ENCODE measurements around the gene KLHL40. TPM values are rescaled to one million over a fixed set of nuclear protein-coding genes. Genes with fewer than 3 reads are reported as not detected.

KLHL40 gene
- total RNA-seq, 2 donors from 2014 or later = not detected

DNA sequence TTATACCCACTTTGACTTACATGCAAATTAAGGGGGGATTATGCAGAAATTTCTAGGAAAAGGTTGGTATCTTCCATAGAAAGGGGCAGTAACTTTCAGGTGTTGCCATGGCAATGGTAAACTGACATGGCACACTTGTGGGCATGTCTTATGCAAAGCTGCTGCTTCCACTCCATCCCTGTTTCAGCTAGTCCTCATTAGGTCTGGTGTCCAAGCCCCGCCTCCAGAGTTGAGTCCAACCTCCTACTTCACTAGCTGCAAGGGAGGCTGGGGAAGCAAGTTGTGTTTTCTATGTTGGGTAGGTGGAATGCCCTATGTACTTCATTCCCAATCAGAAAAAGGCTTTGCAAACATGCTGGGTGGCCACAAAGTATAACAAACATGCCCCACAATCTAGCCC lies 14.7 kb upstream of the KLHL40 start:
- Histone ChIP-seq H3K27ac (no peak overlapping the region), H3K27me3 (replicated peaks; ENCODE audit: insufficient read depth) (no peaks in the 10 kb centered on the region), H3K4me1 (ENCODE audit: control insufficient read depth in 1 of 2, low read depth in 2 of 2) (peaks cover 19 to 27% of the 10 kb centered on the region in 2 donors), H3K36me3 (no peaks in the 10 kb centered on the region), H3K9me3 (no peaks in the 10 kb centered on the region), H3K4me3 (no peak overlapping the region)
- DNase-seq (ENCODE audit: low spot score) = no peak
- no peak for ATAC-seq (ENCODE audit: insufficient number of reproducible peaks, low FRiP score, low read depth)
- TF ChIP-seq, protein P1, sequence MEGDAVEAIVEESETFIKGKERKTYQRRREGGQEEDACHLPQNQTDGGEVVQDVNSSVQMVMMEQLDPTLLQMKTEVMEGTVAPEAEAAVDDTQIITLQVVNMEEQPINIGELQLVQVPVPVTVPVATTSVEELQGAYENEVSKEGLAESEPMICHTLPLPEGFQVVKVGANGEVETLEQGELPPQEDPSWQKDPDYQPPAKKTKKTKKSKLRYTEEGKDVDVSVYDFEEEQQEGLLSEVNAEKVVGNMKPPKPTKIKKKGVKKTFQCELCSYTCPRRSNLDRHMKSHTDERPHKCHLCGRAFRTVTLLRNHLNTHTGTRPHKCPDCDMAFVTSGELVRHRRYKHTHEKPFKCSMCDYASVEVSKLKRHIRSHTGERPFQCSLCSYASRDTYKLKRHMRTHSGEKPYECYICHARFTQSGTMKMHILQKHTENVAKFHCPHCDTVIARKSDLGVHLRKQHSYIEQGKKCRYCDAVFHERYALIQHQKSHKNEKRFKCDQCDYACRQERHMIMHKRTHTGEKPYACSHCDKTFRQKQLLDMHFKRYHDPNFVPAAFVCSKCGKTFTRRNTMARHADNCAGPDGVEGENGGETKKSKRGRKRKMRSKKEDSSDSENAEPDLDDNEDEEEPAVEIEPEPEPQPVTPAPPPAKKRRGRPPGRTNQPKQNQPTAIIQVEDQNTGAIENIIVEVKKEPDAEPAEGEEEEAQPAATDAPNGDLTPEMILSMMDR (IDR thresholded peaks at IDR 0.05) = no peak

DNA sequence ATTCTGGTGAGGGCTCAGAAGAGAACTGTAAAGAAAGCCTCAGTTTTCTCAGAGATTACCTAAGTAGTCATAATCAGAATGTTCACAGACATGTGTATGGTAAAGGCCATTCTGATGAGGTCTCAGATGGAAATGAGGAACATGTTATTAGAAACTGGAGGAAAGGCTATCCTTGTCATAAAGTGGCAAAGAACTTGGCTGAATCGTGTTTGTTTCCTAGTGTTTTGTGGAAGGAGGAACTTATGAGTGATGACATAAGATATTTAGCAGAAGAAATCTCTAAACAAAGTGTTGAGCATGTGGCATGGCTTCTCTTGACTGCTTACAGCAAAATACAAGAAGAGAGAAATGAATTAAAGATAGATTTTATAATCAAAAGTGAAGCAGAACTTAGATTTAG lies 12.8 kb upstream of the KLHL40 start:
- Histone ChIP-seq H3K27ac (no peak overlapping the region), H3K4me3 (no peak overlapping the region), H3K4me1 (ENCODE audit: control insufficient read depth in 1 of 2, low read depth in 2 of 2) (peaks cover 2 to 8% of the 10 kb centered on the region in 2 donors), H3K36me3 (no peaks in the 10 kb centered on the region), H3K9me3 (no peaks in the 10 kb centered on the region), H3K27me3 (replicated peaks; ENCODE audit: insufficient read depth) (no peaks in the 10 kb centered on the region)
- ATAC-seq (ENCODE audit: insufficient number of reproducible peaks, low FRiP score, low read depth) (no peak), DNase-seq (ENCODE audit: low spot score) (no peak)
- TF ChIP-seq, protein P1 (IDR thresholded peaks at IDR 0.05) = no peak

DNA sequence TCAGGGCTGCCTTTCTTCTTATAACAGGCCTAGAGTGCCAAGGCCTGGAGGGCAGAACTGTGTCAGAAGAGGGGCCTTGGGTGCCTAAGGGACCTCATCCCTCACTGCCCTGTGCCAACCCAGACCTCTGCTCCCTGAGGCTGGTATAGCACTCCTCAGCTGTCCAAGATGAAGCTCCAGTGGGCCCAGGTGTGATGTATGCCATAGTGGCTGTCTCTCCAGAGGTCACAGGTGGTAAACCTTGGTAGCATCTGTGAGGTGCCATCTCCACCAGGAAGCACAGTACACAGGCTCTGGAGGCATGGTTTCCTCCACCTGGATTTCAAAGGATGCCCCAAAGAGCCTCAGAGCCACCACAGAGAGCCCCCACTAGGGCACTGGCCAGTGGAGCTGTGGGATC lies 12.3 kb upstream of the KLHL40 start:
- H3K9me3 ChIP-seq = no peaks in the 10 kb centered on the region
- no peaks in the 10 kb centered on the region for H3K36me3 ChIP-seq
- ATAC-seq (ENCODE audit: insufficient number of reproducible peaks, low FRiP score, low read depth) = no peak
- DNase-seq (ENCODE audit: low spot score) = no peak
- H3K27me3 ChIP-seq (replicated peaks; ENCODE audit: insufficient read depth) = no peaks in the 10 kb centered on the region
- no peak overlapping the region for H3K4me3 ChIP-seq
- TF ChIP-seq, protein P1 (IDR thresholded peaks at IDR 0.05) = no peak
- H3K27ac ChIP-seq = no peak overlapping the region
- H3K4me1 ChIP-seq (ENCODE audit: control insufficient read depth in 1 of 2, low read depth in 2 of 2) = peaks cover 0 to 2% of the 10 kb centered on the region in 2 donors

DNA sequence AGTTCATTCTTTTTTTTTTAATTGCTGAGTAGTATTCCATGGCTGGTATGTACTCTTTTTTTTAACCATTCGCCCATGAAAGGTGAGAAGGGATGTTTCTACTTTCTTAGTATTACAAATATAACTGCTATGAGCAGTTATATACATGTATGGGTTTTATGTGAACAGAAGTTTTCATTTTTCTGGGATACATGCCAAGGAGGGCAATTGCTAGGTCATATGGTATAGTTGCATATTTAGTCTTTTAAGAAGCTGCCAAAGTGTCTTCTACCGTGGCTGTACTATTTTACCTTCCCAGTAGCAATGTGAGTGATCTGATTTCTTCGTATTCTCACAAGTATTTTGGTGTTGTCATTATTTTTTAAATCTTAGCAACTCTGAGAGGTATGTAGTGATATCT lies 11.2 kb upstream of the KLHL40 start:
- Histone ChIP-seq H3K36me3 (no peaks in the 10 kb centered on the region), H3K4me3 (no peak overlapping the region), H3K9me3 (no peaks in the 10 kb centered on the region), H3K4me1 (ENCODE audit: control insufficient read depth in 1 of 2, low read depth in 2 of 2) (no peaks in the 10 kb centered on the region), H3K27ac (no peak overlapping the region), H3K27me3 (replicated peaks; ENCODE audit: insufficient read depth) (no peaks in the 10 kb centered on the region)
- TF ChIP-seq, protein P1 (IDR thresholded peaks at IDR 0.05) = no peak
- DNase-seq (ENCODE audit: low spot score) = no peak
- no peak for ATAC-seq (ENCODE audit: insufficient number of reproducible peaks, low FRiP score, low read depth)

DNA sequence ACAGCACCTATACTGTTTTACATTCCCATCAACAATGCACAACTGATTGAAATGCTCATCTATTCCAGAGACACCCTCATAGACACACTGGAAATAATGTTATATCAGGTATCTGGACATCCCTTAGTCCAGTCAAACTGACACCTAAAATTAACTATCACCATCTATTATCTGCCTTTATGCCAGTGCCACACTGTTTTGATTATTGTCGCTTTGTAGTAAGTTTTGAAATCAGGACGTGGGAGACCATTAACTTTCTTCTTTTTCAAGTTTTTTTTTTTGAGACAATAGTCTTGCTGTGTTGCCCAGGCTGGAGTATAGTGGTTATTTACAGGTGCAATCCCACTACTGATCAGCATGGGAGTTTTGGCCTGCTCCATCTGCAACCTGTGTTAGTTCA lies 9.4 kb upstream of the KLHL40 start:
- Histone ChIP-seq H3K4me3 (no peak overlapping the region), H3K36me3 (no peaks in the 10 kb centered on the region), H3K9me3 (no peaks in the 10 kb centered on the region), H3K27me3 (replicated peaks; ENCODE audit: insufficient read depth) (no peaks in the 10 kb centered on the region), H3K4me1 (ENCODE audit: control insufficient read depth in 1 of 2, low read depth in 2 of 2) (no peaks in the 10 kb centered on the region), H3K27ac (no peak overlapping the region)
- ATAC-seq (ENCODE audit: insufficient number of reproducible peaks, low FRiP score, low read depth) (no peak), DNase-seq (ENCODE audit: low spot score) (no peak)
- TF ChIP-seq, protein P1 (IDR thresholded peaks at IDR 0.05) = no peak
